ENCODE results near the gene RPSA.

RPSA gene

GRCh38 chr3:39405687-39406367 lies 693 bp upstream of the RPSA start:
- no peak for TF ChIP-seq EZH2phosphoT487 (IDR thresholded peaks at IDR 0.05; ENCODE audit: borderline replicate concordance)
- TF ChIP-seq, protein P1, sequence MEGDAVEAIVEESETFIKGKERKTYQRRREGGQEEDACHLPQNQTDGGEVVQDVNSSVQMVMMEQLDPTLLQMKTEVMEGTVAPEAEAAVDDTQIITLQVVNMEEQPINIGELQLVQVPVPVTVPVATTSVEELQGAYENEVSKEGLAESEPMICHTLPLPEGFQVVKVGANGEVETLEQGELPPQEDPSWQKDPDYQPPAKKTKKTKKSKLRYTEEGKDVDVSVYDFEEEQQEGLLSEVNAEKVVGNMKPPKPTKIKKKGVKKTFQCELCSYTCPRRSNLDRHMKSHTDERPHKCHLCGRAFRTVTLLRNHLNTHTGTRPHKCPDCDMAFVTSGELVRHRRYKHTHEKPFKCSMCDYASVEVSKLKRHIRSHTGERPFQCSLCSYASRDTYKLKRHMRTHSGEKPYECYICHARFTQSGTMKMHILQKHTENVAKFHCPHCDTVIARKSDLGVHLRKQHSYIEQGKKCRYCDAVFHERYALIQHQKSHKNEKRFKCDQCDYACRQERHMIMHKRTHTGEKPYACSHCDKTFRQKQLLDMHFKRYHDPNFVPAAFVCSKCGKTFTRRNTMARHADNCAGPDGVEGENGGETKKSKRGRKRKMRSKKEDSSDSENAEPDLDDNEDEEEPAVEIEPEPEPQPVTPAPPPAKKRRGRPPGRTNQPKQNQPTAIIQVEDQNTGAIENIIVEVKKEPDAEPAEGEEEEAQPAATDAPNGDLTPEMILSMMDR (conservative IDR thresholded peaks at IDR 0.05; ENCODE audit: low read length): no peak
- no peaks in the 10 kb centered on the region for H3K9me3 ChIP-seq (ENCODE audit: insufficient read depth, low read depth, low read length)
- peak overlapping the region; percentile 88 for H3K4me2 ChIP-seq (ENCODE audit: low read depth, low read length, poor library complexity, severe bottlenecking)
- peaks cover 48% of the 10 kb centered on the region for H3K4me1 ChIP-seq (ENCODE audit: insufficient read depth, low read length, poor library complexity, severe bottlenecking)
- peaks cover 38% of the 10 kb centered on the region for H4K20me1 ChIP-seq (ENCODE audit: insufficient read depth, low read length, poor library complexity, severe bottlenecking)
- H3K9me2 ChIP-seq (replicated peaks; ENCODE audit: low read depth, low read length): no peaks in the 10 kb centered on the region
- peak overlapping the region; percentile 94 for H3K4me3 ChIP-seq (ENCODE audit: low read length, poor library complexity, severe bottlenecking)
- peaks cover 48% of the 10 kb centered on the region for H3K79me2 ChIP-seq (ENCODE audit: insufficient read depth, low read length)
- H3K36me3 ChIP-seq (ENCODE audit: insufficient read depth, low read length): peaks cover 33% of the 10 kb centered on the region
- no peaks in the 10 kb centered on the region for H3K27me3 ChIP-seq (ENCODE audit: insufficient read depth, low read length, poor library complexity, severe bottlenecking)
- 0 out of 2 replicates have a peak, but pooled peaks cover 3% of the 10 kb centered on the region for H3F3A ChIP-seq (ENCODE audit: low read depth)
- peak overlapping the region; percentile 87 for H3K9ac ChIP-seq (ENCODE audit: low read depth, low read length, poor library complexity, severe bottlenecking)
- peak overlapping the region; percentile 83 for H2AFZ ChIP-seq (ENCODE audit: low read length)

- Histone ChIP-seq H3K9ac (ENCODE audit: low read depth, low read length, poor library complexity, severe bottlenecking) (peak overlapping the region; percentile 87), H3F3A (ENCODE audit: low read depth) (0 out of 2 replicates have a peak, but pooled peaks cover 3% of the 10 kb centered on the region), H3K9me2 (replicated peaks; ENCODE audit: low read depth, low read length) (no peaks in the 10 kb centered on the region), H3K9me3 (ENCODE audit: insufficient read depth, low read depth, low read length) (no peaks in the 10 kb centered on the region), H3K4me1 (ENCODE audit: insufficient read depth, low read length, poor library complexity, severe bottlenecking) (peaks cover 53% of the 10 kb centered on the region), H3K36me3 (ENCODE audit: insufficient read depth, low read length) (peaks cover 47% of the 10 kb centered on the region), H3K4me3 (ENCODE audit: low read length, poor library complexity, severe bottlenecking) (peak overlapping the region; percentile 94), H3K27me3 (ENCODE audit: insufficient read depth, low read length, poor library complexity, severe bottlenecking) (no peaks in the 10 kb centered on the region), H4K20me1 (ENCODE audit: insufficient read depth, low read length, poor library complexity, severe bottlenecking) (peaks cover 52% of the 10 kb centered on the region), H3K4me2 (ENCODE audit: low read depth, low read length, poor library complexity, severe bottlenecking) (peak overlapping the region; percentile 97), H3K79me2 (ENCODE audit: insufficient read depth, low read length) (peaks cover 62% of the 10 kb centered on the region), H2AFZ (ENCODE audit: low read length) (no peak overlapping the region)
- no peak for TF ChIP-seq EZH2phosphoT487 (IDR thresholded peaks at IDR 0.05; ENCODE audit: borderline replicate concordance)
- TF ChIP-seq, protein P1 (conservative IDR thresholded peaks at IDR 0.05; ENCODE audit: low read length): no peak
Observed at GRCh38 chr3:39407259-39407629, 724 bp downstream of the RPSA start.

DNA sequence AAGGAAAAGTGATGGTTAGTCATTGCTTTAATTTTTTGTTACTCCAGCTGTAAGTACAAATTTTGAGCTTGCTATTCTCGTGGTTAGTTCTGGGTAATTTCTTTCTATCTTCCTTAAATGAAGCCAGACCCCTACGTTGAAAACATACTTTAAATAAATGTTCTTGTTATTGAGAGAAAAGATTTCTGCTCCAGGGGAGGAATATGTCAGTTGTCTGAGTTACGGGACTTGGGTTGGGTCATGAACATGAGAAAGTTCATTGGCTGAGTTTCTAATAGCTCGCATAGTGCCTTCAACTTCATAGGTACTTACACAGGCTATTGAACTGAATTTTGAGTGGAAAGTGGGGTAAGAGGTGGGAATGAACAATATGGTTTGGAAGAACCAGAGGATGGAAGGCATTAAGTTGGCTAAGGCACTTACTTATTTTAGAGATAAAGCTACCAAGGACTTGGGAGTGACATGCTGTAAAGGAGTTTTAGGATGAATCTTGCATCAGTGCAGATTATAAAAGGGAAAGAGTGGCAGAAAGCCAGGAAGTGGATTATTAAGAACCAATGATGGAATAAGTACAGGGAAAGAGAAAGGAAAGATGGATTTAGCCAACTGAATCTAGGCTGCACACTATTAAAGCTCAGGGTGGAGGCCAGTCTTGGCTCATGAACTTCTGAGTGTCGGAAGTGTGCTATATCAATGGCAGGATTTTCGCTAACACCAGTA lies 1.4 kb downstream of the RPSA start:
- peaks cover 3% of the 10 kb centered on the region; the same call in 1 of the 2 replicates for H3F3A ChIP-seq (ENCODE audit: low read depth)
- peaks cover 59% of the 10 kb centered on the region for H4K20me1 ChIP-seq (ENCODE audit: insufficient read depth, low read length, poor library complexity, severe bottlenecking)
- no peaks in the 10 kb centered on the region for H3K27me3 ChIP-seq (ENCODE audit: insufficient read depth, low read length, poor library complexity, severe bottlenecking)
- H3K9me2 ChIP-seq (replicated peaks; ENCODE audit: low read depth, low read length): no peaks in the 10 kb centered on the region
- peak overlapping the region; percentile 94 for H3K4me3 ChIP-seq (ENCODE audit: low read length, poor library complexity, severe bottlenecking)
- H3K79me2 ChIP-seq (ENCODE audit: insufficient read depth, low read length): peaks cover 65% of the 10 kb centered on the region
- H3K4me2 ChIP-seq (ENCODE audit: low read depth, low read length, poor library complexity, severe bottlenecking): peak overlapping the region; percentile 97
- no peak for TF ChIP-seq EZH2phosphoT487 (IDR thresholded peaks at IDR 0.05; ENCODE audit: borderline replicate concordance)
- TF ChIP-seq, protein P1 (conservative IDR thresholded peaks at IDR 0.05; ENCODE audit: low read length): no peak
- H2AFZ ChIP-seq (ENCODE audit: low read length): no peak overlapping the region
- H3K36me3 ChIP-seq (ENCODE audit: insufficient read depth, low read length): peaks cover 54% of the 10 kb centered on the region
- H3K9ac ChIP-seq (ENCODE audit: low read depth, low read length, poor library complexity, severe bottlenecking): peak overlapping the region; percentile 87
- no peaks in the 10 kb centered on the region for H3K9me3 ChIP-seq (ENCODE audit: insufficient read depth, low read depth, low read length)
- peaks cover 53% of the 10 kb centered on the region for H3K4me1 ChIP-seq (ENCODE audit: insufficient read depth, low read length, poor library complexity, severe bottlenecking)
